Activated naive CD8-positive, alpha-beta T cell (primary cell): ENCODE results near the gene TMEM217.
"Not testable (repeated sequence)": the region's sequence is repeated elsewhere in the genome, so short reads cannot be mapped to it uniquely, and the experiment has no call there.

Source experiments
- H3K27ac Mint-ChIP-seq: one replicate; pipeline ENCODE4 v1.8.0; 2021; ENCODE audit warnings: mixed read lengths
- H3K27me3 Mint-ChIP-seq: one replicate; pipeline ENCODE4 v1.8.0; 2021; ENCODE audit warnings: mixed read lengths
- H3K36me3 Mint-ChIP-seq: one replicate; pipeline ENCODE4 v1.8.0; 2021; ENCODE audit warnings: mixed read lengths
- H3K4me1 Mint-ChIP-seq: one replicate; pipeline ENCODE4 v1.8.0; 2021; ENCODE audit warnings: low read depth, mixed read lengths
- H3K4me3 Mint-ChIP-seq: one replicate; pipeline ENCODE4 v1.8.0; 2021; ENCODE audit warnings: mild to moderate bottlenecking, mixed read lengths
- H3K9me3 Mint-ChIP-seq: one replicate; pipeline ENCODE4 v1.8.0; 2021; ENCODE audit warnings: low read depth, mixed read lengths

TMEM217 gene

GRCh38 chr6:37257634-37258404 is at the start of gene TMEM217, which contains the start of gene TBC1D22B:
TSS of gene TMEM217 (minus strand) at chr6:37258144. CDS start at chr6:37219030, 39,114 bp downstream.
TSS of gene TBC1D22B (plus strand) at chr6:37257772. CDS start at chr6:37257918, 146 bp downstream.
- peak within 1 kb of the TSS; percentile 90 for H3K4me3 Mint-ChIP-seq
- peaks cover 46% of the 10 kb centered on the region for H3K4me1 Mint-ChIP-seq
- H3K27ac Mint-ChIP-seq = peak within 1 kb of the TSS; percentile 95

GRCh38 chr6:37307484-37307883 is 49.5 kb upstream of the TMEM217 start:
- not testable (repeated sequence) for H3K36me3 Mint-ChIP-seq, H3K27ac Mint-ChIP-seq, H3K9me3 Mint-ChIP-seq, H3K4me1 Mint-ChIP-seq, H3K27me3 Mint-ChIP-seq, H3K4me3 Mint-ChIP-seq

More at GRCh38 chr6:37257634-37258404, at the start of gene TMEM217, which contains the start of gene TBC1D22B:
- no peaks in the 10 kb centered on the region for H3K27me3 Mint-ChIP-seq
- H3K9me3 Mint-ChIP-seq = no peaks in the 10 kb centered on the region
- peaks cover 7% of the 10 kb centered on the region for H3K36me3 Mint-ChIP-seq

- Mint-ChIP-seq H3K9me3 (no peaks in the 10 kb centered on the region), H3K4me3 (no peak overlapping the region), H3K27me3 (no peaks in the 10 kb centered on the region), H3K4me1 (peaks cover 2% of the 10 kb centered on the region), H3K36me3 (peaks cover 7% of the 10 kb centered on the region), H3K27ac (no peak overlapping the region)
These were observed 48.8 kb upstream of the TMEM217 start for GRCh38 chr6:37306624-37307222.

- Mint-ChIP-seq H3K27ac (no peak overlapping the region), H3K36me3 (peaks cover 7% of the 10 kb centered on the region), H3K9me3 (no peaks in the 10 kb centered on the region), H3K4me3 (no peak overlapping the region), H3K4me1 (peaks cover 2% of the 10 kb centered on the region), H3K27me3 (no peaks in the 10 kb centered on the region)
These were observed 48.0 kb upstream of the TMEM217 start for GRCh38 chr6:37305841-37306425.

- Mint-ChIP-seq H3K4me1 (peaks cover 2% of the 10 kb centered on the region), H3K36me3 (peaks cover 11% of the 10 kb centered on the region), H3K27ac (no peak overlapping the region), H3K27me3 (no peaks in the 10 kb centered on the region), H3K9me3 (no peaks in the 10 kb centered on the region), H3K4me3 (no peak overlapping the region)
These were observed 46.8 kb upstream of the TMEM217 start for GRCh38 chr6:37304766-37305165.

- no peaks in the 10 kb centered on the region for H3K9me3 Mint-ChIP-seq
- H3K4me1 Mint-ChIP-seq = peaks cover 2% of the 10 kb centered on the region
- no peak overlapping the region for H3K27ac Mint-ChIP-seq
- peaks cover 11% of the 10 kb centered on the region for H3K36me3 Mint-ChIP-seq
- H3K27me3 Mint-ChIP-seq = no peaks in the 10 kb centered on the region
- H3K4me3 Mint-ChIP-seq = no peak overlapping the region
These were observed 46.1 kb upstream of the TMEM217 start for GRCh38 chr6:37303891-37304503.

- Mint-ChIP-seq H3K9me3 (no peaks in the 10 kb centered on the region), H3K27me3 (no peaks in the 10 kb centered on the region), H3K27ac (no peak overlapping the region), H3K4me3 (no peak overlapping the region), H3K36me3 (peaks cover 11% of the 10 kb centered on the region), H3K4me1 (peaks cover 2% of the 10 kb centered on the region)
These were observed 45.2 kb upstream of the TMEM217 start for GRCh38 chr6:37303091-37303660.

- peaks cover 2% of the 10 kb centered on the region for H3K4me1 Mint-ChIP-seq
- H3K27ac Mint-ChIP-seq = no peak overlapping the region
- peaks cover 13% of the 10 kb centered on the region for H3K36me3 Mint-ChIP-seq
- H3K4me3 Mint-ChIP-seq = no peak overlapping the region
- no peaks in the 10 kb centered on the region for H3K27me3 Mint-ChIP-seq
- no peaks in the 10 kb centered on the region for H3K9me3 Mint-ChIP-seq
These were observed 44.2 kb upstream of the TMEM217 start for GRCh38 chr6:37302086-37302686.

- H3K27me3 Mint-ChIP-seq = no peaks in the 10 kb centered on the region
- peaks cover 2% of the 10 kb centered on the region for H3K4me1 Mint-ChIP-seq
- no peak overlapping the region for H3K4me3 Mint-ChIP-seq
- no peaks in the 10 kb centered on the region for H3K9me3 Mint-ChIP-seq
- H3K27ac Mint-ChIP-seq = no peak overlapping the region
- H3K36me3 Mint-ChIP-seq = peaks cover 23% of the 10 kb centered on the region
These were observed 42.0 kb upstream of the TMEM217 start for GRCh38 chr6:37299990-37300389.

- H3K36me3 Mint-ChIP-seq = peaks cover 23% of the 10 kb centered on the region
- no peak overlapping the region for H3K4me3 Mint-ChIP-seq
- H3K27ac Mint-ChIP-seq = no peak overlapping the region
- H3K27me3 Mint-ChIP-seq = no peaks in the 10 kb centered on the region
- no peaks in the 10 kb centered on the region for H3K9me3 Mint-ChIP-seq
- peaks cover 2% of the 10 kb centered on the region for H3K4me1 Mint-ChIP-seq
These were observed 41.0 kb upstream of the TMEM217 start for GRCh38 chr6:37298958-37299357.

- H3K9me3 Mint-ChIP-seq, H3K27me3 Mint-ChIP-seq, H3K4me3 Mint-ChIP-seq, H3K27ac Mint-ChIP-seq, H3K4me1 Mint-ChIP-seq: not testable (repeated sequence)
- H3K36me3 Mint-ChIP-seq = peaks cover 24% of the 10 kb centered on the region
These were observed 39.7 kb upstream of the TMEM217 start for GRCh38 chr6:37297637-37298036.

GRCh38 chr6:37293426-37293825 is 35.5 kb upstream of the TMEM217 start:
- H3K9me3 Mint-ChIP-seq = no peaks in the 10 kb centered on the region
- no peak overlapping the region for H3K27ac Mint-ChIP-seq
- H3K4me1 Mint-ChIP-seq = peaks cover 16% of the 10 kb centered on the region
- peaks cover 34% of the 10 kb centered on the region for H3K36me3 Mint-ChIP-seq
- no peak overlapping the region for H3K4me3 Mint-ChIP-seq
- no peaks in the 10 kb centered on the region for H3K27me3 Mint-ChIP-seq

GRCh38 chr6:37289931-37290330 is 32.0 kb upstream of the TMEM217 start:
- peak overlapping the region; percentile 85 for H3K27ac Mint-ChIP-seq
- no peaks in the 10 kb centered on the region for H3K27me3 Mint-ChIP-seq
- H3K4me3 Mint-ChIP-seq = peak overlapping the region; percentile 27
- H3K9me3 Mint-ChIP-seq = no peaks in the 10 kb centered on the region
- H3K4me1 Mint-ChIP-seq = peaks cover 21% of the 10 kb centered on the region
- peaks cover 29% of the 10 kb centered on the region for H3K36me3 Mint-ChIP-seq

GRCh38 chr6:37288247-37288646 is 30.3 kb upstream of the TMEM217 start:
- H3K4me1 Mint-ChIP-seq = peaks cover 21% of the 10 kb centered on the region
- no peak overlapping the region for H3K27ac Mint-ChIP-seq
- no peak overlapping the region for H3K4me3 Mint-ChIP-seq
- no peaks in the 10 kb centered on the region for H3K27me3 Mint-ChIP-seq
- peaks cover 27% of the 10 kb centered on the region for H3K36me3 Mint-ChIP-seq
- H3K9me3 Mint-ChIP-seq = no peaks in the 10 kb centered on the region
